SK-N-MC (cell line): ENCODE measurements around the gene TMEM252.

ENCODE experiments used
- EZH2 ChIP-seq: fragments of 200-600 bp; sonication (generic); IDR thresholded peaks from one replicate; pipeline ENCODE4 v1.6.1; 2017; ENCODE audit warnings: antibody characterized with exemption
- POLR2AphosphoS5 ChIP-seq: IDR thresholded peaks from 2 replicates; pipeline ENCODE4 v1.6.1; 2012; ENCODE audit warnings: mild to moderate bottlenecking, low read depth, low read length, borderline replicate concordance

DNA sequence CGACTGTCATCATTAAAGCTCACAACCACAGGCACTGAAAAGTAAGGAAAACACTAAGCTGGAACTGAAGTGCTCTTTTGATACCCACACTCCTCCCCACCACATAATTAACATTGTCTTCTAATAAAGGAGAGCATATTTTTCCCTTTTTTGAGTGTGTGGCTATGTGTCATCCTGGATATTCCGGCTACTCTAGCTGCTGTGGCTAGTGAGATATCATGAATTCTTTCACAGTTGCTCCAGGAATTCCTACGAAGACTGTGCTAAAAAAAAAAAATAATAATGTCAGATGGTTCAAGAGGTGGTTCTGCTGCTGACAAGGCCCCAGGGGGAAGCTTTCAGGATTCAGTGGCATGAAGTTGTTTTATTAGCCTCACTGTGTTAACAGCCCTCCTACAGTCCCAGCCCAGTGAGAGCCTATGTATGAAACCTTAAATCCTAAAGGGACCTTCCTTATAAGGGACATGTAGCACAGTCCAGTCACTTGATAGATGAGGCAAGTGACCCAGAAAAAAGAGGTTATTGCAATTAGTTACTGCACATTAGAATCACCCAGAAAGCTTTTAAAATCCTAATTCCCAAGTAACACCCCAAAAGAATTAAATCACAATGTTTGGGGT lies 46.6 kb downstream of the TMEM252 start:
- TF ChIP-seq POLR2AphosphoS5 (no peak), EZH2 (no peak)
